HUDEP-2 (cell line): ENCODE measurements around the gene SLC25A42.
"Not testable (repeated sequence)": the region's sequence is repeated elsewhere in the genome, so short reads cannot be mapped to it uniquely, and the experiment has no call there.

Experiments used
- DNase-seq, 76 experiments: peaks; one replicate each; lab custom pipeline; 2025; ENCODE audit not compliant: unreplicated experiment in 76 of 76; lab: John Stamatoyannopoulos, UW

Gene SLC25A42

DNA sequence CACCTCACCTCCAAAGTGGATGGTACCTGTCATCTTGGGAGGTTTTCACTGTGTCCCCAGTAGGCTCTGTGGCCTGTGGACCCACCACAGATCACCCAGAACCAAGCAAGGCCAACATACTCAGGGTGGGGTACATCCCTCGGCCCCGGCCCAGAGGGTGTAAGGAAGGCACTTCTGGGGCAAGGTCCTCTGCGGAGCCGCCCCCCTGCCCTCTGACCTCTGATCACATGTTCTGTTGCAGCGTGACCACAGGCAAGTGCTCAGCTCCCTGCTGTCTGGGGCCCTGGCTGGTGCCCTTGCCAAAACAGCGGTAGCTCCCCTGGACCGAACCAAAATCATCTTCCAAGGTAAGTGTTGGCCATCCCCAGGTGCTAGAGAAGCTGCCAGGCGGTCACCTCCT is 37.7 kb downstream of the SLC25A42 start:
- no peak for DNase-seq

DNA sequence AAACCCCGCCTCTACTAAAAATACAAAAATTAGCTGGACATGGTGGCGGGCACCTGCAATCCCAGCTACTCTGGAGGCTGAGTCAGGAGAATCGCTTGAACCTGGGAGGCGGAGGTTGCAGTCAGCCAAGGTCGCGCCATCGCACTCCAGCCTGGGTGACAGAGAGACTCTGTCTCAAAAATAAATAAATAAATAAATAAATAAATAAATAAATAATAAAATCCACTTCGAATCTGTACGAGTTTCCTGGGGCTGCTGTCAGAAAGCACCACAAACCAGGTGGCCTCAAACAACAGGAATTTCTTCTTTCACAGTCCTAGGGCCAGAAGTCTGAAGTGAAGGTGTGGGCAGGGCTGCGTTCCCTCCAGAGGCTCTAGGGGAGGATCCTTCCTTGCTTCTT is 38.8 kb downstream of the SLC25A42 start:
- not testable (repeated sequence) for DNase-seq

DNA sequence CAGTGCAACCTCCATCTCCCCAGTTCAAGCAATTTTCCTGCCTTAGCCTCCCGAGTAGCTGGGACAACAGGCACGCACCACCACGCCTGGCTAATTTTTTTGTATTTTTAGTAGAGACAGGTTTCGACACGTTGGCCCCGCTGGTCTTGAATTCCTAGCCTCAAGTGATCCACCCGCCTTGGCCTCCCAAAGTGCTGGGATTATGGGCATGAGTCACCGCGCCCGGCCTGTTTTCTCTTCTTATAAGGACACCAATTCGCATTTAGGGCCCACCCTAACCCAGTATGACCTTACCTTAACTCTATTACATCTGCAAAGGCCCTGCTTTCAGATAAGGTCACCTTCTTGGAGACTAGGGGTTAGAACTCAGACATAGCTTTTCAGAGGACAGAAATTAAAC is 39.4 kb downstream of the SLC25A42 start:
- no peak for DNase-seq

DNA sequence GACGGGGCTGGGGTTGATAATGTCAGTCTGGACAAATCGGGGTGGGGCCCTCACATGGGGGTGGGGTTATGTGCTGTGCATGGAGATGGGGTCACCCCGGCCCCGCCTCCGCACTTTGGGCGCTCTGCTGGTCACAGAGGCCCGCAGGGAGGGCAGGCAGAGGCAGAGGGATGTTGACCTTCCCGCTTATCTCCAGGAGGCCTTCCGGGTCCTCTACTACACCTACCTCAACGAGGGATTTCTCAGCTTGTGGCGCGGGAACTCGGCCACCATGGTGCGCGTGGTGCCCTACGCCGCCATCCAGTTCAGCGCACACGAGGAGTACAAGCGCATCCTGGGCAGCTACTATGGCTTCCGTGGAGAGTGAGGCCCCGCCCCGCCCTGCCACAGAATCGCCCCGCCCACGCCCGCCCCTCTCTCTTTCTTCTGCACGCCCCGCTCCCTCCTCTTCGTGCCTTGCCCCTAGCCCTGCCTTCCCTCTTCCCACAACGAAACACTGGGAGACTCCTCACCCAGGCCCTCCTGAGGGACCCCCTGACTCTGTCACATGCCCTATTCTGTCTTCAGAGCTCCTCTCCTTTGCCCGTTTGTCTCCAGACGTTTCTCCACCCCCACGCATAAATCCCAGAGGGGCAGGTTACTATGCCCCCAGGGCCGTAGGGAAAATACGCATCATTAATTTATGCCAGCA is 41.7 kb downstream of the SLC25A42 start:
- peak in 8 of 76 experiments; percentile 6 to 45 (median 18) for DNase-seq

DNA sequence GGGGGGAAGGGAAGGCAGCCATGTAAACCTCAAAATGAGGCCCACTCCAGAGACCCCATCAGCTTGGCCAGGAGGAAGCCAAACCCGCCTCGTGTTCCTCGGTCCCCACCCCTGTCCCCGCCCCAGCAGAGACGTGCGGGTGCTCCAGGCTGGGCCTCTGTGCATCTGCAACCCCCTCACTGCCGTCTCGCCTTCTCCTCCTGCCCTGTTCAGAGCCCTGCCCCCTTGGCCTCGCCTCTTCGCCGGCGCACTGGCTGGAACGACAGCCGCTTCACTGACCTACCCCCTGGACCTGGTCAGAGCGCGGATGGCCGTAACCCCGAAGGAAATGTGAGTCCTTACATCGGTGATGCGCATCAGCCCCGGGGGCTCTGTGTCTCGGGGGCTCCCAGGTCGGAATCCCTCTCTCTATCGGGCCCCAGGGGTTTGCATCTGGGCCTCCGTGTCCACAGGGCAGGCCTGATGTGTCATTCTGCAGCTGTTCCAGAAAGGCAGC is 42.3 kb downstream of the SLC25A42 start:
- no peak for DNase-seq

DNA sequence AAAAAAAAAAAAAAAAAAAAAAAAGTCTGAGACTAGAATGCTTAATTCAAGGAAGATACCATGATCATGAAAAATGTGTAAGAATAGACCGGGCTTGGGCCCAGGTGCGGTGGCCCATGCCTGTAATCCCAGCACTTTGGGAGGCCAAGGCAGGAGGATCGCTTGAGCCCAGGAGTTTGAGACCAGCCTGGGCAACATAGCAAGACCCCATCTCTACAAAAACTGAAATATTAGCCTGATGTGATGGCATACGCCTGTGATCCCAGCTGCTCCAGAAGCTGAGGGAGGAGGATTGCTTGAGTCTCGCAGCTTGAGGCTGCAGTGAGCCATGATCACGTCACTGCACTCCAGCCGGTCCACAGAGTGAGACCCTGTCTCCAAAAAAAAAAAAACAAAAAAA is 43.1 kb downstream of the SLC25A42 start:
- DNase-seq = not testable (repeated sequence)

DNA sequence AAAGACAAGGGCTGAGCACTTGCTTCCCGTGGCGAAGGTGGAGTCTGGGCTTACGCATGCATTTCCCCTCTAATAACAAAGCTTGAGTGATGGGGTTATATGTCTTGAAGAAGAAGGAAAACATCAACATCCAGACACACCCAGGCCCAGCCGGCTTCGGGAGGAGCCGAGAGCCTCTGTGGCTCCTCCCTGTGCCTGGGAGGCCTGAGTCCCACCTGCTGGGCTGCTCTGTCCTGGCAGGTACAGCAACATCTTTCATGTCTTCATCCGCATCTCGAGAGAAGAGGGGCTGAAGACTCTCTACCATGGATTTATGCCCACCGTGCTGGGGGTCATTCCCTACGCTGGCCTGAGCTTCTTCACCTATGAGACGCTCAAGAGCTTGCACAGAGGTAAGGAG is 43.9 kb downstream of the SLC25A42 start:
- no peak for DNase-seq

DNA sequence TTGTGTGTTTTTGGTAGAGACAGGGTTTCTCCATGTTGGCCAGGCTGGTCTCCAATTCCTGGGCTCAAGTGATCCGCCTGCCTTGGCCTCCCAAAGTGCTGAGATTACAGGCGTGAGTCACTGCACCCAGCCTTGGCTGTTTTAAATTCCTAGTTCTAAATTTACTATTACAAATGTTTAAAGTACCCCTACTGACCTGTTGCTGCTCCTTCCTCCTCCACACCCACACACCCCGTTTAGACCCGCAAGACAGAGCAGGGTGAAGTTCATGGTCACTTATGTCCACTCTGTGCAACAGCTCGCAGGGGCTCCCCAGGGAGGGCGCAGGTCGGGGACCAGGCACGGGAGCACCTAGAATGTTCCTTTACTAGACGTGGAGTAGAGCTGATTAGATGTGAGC is 45.8 kb downstream of the SLC25A42 start:
- DNase-seq = no peak

DNA sequence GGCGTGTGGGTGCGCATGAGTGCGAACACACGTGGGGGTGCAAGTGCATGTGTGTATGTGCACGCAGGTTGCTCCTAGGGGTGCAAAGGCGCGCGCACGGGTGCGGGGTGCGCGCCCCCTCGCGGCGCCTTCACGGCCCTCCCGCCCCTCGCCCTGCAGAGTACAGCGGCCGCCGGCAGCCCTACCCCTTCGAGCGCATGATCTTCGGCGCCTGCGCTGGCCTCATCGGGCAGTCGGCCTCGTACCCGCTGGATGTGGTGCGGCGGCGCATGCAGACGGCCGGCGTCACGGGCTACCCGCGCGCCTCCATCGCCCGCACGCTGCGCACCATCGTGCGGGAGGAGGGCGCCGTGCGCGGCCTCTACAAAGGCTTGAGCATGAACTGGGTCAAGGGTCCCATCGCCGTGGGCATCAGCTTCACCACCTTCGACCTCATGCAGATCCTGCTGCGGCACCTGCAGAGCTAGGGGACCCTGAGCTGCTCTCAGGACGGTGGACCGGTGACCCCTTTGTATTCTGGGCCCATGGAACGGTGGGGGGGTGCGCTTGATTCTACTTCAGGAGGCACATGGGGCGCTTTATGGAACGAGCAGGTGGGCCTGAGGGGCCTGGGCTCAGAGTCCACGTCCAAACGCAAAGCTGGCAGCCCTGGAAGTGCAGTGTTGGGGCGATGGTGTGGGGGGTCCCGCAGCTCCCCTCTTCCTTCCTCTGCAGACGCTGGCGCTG is 46.8 kb downstream of the SLC25A42 start:
- peak in 2 of 76 experiments; percentile 11 to 24 for DNase-seq

DNA sequence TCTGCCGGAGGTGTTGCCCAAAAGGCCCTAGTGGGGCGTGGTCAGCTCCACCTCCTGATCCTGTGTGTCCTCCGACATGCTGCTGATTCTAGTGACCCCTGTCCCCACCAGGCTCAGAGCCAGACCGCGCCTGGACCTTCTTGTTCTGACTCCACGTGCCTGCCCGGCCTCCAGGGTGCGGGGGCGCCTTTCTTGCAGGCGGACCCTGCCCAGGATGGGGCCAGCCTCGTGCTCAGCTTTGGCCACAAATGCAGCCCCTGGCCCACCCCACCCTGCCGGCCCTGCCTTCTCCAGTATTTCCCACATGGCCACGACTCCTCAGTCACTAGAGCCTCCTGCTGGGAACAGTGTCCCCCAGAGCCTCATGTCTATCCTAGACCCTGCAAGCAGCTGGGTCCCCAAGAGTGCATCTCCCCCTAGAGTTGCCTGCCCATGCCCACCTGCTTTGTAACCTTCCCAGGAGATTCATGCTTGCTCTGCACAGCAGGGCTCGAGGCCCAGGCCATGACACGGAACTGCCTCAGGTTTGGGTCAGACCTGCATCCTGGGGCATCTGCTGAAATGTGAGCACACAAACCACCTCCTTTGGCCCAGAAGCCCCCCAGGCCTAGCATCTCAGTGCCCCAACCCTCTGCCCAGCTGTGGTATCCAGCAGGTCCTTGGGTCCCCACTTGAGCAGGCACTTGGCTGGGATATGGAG is 47.5 kb downstream of the SLC25A42 start:
- no peak for DNase-seq

DNA sequence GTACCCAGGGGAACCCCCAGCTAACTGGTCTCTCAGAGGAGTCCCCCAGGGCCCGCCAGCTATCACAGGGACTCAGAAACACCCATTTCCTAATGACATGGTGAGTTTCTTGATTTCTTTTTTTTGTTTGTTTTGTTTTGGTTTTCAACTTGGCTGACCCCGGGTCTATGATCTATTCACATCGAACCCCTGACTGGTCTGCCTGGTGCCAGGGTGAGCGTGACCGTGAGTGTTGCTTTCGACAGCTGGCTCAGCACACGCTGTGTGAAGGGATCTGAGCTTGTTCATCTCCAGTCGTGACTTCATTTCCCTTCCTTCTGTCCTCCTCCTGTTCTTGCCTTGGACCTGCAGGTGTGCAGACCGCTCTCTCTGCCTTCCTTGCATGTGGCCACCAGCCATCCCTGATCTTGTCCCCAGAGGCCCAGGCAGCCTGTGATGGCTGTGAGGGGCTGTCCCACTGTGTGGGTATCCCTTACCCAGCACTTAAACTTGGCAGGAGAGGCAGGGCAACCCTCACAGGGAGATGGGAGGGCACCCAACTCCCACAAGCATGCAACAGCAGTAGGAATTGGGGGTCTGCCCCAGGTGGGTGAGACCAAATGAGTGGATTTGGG is 48.3 kb downstream of the SLC25A42 start:
- DNase-seq = no peak

DNA sequence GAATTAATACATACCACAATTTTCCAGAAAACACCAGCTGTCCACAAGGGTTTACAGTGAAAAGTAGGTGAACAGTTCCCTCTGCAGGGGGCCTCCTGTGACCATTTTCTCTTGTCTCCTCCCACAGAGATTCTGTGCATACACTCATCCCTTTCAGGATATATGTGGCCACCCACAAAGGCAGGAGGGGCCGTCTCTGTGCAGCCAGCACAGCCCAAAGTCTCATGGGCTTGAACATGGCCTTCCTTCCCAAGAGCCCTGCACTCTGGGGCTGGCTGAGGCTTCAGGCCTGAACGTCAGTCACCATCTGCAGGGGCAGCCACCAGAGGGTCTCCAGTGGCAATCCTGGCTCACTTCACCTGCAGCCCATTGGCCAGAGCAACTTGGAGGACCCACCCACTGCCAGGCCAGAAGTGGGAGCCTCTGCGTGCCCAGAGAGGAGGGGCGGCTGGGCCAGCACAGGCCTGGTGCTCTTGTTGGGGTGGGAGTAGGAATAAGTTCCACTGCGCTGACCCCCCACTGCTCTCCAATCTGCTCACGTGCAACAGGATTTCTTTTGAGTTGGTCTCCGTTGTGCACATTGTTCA is 49.3 kb downstream of the SLC25A42 start:
- peak in 15 of 76 experiments; percentile 13 to 56 (median 33) for DNase-seq

DNA sequence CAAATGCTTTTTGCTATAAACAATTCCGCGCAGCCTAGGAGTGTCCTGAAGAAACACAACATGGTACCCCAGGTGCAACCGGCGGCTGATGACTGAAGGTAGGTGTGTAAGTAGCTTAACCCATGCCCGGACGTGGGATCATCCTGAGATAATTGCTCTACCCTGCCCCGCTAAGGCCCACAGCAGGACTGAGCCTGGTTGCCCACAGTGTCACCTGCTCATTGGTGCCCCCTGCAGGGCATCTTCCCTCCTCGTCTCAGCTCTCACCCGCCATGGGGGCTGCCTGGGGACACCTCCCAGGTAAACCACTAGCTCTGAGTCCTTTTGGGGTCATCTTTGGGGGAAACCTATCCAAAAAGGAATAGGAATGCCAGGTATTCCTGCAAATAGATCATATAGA is 52.2 kb downstream of the SLC25A42 start:
- DNase-seq = peak in 57 of 76 experiments; percentile 20 to 78 (median 46)

DNA sequence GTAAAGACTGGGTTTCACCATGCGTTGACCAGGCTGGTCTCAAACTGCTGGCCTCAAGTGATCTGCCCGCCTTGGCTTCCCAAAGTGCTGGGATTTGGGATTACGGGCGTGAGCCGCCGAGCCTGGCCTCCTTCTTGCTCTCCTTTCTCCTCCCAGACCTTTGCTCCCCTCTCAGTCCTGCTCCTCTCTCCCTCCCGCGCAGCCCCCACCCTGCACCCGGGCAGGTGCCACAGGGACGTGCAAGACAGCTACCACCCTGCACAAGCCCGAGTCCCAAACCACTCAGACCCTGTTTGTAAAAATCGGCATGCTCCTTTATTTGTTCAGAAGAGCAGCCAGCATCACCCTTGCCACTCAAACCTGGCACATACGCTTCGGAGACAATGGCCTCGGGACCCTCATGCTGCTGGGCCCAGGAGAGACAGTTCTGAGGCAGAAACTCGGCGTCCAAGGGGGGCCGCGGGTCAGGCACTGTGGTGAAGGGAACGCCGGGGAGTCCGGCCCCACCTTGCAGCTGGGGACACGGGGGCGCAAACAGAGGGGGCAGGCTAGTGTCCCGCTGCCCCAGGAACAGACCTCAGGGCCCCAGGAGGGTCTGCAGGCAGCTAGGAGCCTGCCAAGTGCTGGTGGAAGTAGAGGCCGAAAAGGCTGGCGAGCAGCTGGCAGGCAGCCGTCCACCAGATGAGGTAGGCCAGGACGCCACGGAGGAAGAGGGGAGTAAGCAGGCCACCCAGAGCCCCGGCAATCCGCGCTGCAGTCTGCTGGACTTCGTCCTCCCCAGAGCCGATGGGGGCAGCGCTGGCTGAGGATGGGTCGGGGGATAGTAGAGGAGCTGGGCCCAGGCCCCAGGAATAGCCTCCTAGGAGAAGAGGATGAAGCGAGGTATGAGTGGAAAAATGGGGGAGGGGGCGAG is 55.8 kb downstream of the SLC25A42 start:
- no peak for DNase-seq

DNA sequence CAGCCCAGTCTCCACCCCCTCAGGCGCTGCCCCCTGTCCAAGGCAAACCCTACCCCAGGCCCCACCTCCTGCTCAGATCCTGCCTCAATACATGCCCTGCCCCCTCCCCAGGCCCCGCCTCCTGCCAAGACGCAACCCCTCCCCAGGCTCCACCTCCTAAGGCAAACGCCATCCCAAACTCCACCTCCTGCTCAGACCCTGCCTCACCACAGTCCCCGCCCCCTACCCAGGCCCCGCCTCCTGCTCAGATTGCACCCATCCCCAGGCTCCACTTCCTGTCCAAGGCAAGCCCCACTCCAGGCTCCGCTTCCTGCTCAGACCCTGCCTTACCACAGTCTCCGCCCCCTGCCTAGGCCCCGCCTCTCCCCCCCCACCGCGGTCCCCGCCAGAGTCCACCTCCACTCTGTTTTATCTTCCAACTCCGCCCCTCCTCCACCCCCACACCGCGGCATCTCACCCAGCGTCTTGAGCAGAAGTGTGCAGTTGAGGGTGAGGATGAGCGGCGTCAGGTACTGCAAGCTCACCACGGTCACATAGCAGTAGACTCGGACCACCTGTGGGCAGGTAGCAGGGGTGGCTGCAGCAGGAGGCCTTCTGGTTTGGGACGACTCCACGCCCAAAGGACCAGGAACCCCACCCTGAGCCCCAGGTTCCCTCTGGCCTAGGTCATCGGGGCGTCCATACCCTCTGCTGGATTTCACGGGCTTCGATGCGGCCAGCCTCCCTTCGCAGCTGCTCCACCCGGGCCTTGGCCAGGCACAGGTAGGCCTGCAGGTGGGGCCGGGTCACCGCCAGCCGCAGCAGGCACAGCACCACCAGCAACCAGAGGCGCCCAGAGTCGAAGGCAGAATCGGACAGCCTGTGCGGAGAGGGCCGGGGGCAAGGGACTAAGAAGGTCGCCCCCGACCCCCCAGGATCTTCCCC is 56.8 kb downstream of the SLC25A42 start:
- DNase-seq = peak in 50 of 76 experiments; percentile 20 to 91 (median 59)

DNA sequence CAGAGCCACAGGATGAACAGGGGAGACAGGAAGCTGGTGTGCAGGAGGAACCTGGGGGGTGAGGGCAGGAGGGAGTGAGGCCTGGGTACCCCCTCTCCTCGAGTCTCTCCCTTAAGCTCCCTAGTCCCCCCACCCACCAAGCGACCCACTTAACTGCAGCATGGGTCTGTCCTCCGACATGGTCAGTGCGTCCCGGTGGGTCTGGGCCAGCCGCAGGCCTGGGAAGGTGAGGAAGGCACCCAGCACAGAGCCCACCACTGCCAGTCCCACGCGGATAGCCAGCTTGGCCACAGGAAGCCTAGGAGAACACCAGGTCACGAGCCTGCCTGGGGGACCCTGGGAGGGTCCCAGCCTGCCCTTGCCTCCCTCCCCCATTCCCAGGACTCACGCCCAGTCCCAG is 57.6 kb downstream of the SLC25A42 start:
- DNase-seq = no peak

DNA sequence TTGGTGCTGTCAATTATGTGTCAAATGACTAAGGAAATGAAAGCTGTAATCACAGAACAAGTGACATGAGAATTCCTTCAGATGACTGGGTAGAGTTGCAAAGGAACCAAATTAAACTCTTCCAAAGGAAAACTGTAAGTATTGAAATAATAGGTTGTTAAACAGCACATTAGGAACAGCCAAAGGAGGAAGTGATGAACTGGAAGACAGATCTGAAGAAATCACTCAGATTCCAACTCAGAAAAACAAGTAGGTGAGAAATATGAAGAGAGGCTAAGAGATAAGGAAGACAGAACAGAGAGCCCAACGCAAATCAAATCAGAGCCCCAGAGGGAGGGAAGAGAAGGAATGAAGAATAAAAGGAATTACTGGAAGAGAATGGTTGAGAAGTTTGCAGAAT is 59.1 kb downstream of the SLC25A42 start:
- no peak for DNase-seq

DNA sequence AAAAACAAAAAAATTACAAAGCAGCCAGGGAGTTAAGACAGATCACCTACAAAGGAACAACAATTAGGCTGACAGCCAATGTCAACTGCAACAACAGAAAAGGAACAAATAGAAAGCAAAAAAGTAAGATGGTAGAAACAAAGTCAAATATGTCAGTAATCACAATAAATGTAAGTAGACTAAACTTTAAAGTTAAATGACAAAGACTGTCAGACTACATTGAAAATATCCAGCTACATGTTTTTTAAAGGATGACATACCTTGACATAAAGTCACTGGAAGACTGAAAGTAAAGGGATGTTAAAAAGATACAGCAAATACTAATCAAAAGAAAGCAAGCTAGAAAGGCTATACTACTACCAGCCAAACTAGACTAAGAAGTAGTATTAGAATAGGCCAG is 59.6 kb downstream of the SLC25A42 start:
- DNase-seq = no peak

DNA sequence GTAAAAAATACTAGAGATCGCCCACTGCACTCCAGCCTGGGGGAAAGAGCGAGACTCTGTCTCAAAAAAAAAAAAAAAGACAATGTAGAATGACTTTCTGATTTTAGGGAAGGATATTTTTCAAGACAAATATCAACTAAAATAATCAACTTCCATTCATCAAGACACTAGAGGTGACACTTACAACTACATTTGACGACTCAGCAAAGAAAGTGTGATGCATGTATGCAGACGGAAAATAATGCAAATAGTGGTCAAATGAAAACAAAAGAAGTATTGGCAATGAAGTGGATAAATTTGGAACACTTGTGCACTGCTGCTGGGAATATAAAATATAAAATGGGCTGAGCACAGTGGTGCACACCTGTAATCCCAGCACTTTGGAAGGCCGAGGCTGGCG is 62.3 kb downstream of the SLC25A42 start:
- DNase-seq = no peak
